NCI-H2196 treated with DMSO at 0.1 percent for 48 hours (cell line): Measurements from ENCODE around the gene ZNF346.

ENCODE experiments used
- DNase-seq: peaks from one replicate; lab custom pipeline; 2025; ENCODE audit not compliant: unreplicated experiment; lab: John Stamatoyannopoulos, UW

Gene ZNF346

DNA sequence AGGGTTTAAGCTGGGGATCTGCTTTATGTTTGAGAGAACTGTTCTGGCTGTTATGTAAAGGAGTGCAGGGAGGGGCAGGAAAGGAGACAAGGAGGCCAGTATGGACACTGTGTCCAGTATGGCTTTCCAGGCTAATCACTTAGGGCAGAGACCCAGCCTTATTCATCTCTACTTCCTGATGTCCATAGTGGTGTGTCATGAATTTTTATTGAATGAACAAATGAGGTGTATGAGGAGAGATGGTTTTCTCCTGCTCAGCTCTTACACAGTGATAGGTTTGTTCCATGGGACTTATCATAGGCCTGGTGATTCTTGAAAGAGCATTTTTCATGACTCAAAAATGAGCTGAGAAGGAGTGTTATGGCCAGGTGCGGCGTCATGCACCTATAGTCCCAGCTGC, 43.7 kb downstream of the ZNF346 start:
- DNase-seq: no peak

DNA sequence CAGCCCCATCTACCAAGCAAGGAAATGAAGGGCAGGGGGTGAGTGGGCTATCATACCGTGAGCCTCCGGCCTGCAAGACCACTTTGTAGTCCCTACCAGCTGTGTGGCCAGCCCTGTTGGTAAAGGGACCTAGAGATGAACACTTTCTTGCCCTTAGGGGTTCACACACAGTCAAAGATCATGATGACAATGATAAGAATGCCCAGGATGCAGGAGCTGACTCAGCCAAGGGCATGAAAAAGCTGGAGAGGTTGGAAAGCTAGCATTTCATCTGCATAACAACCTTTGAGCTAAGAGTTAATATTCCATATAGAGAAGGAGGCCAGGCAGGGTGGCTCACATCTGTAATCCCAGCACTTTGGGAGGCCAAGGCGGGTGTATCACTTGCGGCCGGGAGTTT, 45.0 kb downstream of the ZNF346 start:
- no peak for DNase-seq

DNA sequence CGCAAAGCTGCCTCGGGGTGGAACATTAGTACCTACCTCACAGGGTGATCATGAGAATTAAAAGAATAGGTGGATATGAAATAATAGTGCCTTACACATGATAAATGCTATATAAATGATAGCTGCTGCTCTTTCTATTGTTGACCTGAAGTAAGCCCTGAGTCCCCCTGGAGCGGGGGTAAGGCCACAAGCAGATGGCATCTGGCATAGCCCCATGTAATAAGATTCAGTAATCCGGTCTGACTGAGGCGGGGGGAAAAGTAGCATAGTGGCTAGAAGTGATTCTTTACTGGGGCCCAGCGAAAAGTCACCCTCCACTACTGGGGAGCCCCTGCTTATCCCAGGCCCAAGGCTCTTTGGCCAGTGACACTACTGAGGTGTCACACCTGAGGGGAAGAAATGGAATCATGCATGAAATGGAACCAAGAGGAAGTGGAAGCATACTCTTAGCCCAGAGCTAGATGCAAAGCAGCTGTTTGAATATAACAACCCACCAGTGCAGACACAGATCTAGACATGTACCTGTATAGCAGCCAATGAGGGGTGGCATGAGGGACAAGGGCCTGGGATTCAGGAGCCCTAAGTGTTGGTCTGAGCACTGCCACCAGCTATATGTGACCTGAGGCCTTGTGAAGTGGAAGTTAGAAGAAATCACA, 48.2 kb downstream of the ZNF346 start:
- no peak for DNase-seq

DNA sequence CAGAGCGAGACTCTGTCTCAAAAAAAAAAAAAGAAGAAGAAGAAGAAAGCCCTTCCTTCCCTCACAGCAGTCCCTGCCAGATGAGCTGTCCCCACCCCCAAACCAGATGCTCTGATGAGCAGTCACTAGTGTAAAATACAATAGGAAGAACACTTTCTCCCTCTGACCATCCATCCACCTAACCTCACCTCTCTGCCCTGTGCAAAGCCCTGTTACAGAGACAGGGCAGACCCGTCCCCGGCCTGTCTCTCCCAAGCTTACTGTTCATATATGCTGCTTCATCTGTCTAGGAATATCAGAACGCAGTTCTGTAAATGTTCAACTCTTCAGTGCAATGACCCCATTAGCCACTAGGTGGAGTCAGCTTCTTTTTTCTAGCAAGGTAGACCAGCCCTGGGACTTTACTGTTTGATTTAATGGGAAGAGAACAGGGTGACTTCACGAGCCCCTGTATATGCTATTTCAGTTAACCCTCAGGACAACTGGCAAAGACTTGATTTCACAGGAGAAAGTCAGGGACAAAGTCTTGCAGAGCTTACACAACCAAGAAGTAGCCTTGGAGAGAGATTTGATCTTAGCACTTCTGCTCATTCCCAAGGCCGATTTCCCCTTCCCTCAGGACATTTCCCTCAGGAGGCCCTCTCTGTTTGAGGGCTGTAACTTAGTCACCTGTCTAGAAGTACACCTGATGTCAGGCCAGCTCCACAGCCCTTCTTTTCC, 49.3 kb downstream of the ZNF346 start:
- DNase-seq: peak; percentile 48

DNA sequence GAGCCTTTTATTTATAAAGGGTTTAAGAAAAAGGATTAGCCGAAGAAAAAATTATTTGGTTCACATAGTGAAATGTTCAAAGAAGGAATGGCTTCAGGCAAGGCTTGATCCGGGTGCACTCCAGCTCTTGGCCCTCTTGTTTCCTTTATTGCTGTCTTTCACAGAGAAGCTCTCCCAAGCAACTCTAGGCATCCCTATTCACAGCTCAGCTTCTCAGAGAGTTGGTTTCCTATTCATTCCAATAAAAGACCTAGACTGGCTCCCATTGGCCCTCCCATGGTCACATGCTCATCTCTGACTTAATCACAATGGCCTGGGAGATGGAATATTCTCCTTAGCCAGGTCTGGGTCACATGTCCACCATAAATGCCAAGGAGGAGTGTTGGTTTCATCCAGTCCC, 54.8 kb downstream of the ZNF346 start:
- no peak for DNase-seq

DNA sequence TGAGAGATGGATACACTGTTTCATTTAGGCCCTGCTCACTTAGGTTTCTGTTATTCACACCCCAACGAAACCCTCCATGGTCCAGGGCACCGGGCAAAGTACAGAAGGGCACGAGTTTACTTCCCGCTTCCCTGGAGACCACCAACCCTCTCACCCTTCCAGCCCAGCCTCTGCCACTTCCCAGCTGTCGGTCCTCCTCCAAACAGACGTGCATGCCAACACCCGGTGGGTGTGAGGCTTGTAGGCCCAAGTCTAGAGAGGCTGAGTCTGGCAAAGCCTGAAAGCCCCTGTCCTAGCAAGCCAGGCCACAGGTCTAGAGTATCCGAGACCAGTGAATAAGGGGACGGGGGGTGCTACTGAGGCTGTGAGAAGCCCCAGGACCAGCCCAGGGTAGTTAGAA, 57.1 kb downstream of the ZNF346 start:
- no peak for DNase-seq

DNA sequence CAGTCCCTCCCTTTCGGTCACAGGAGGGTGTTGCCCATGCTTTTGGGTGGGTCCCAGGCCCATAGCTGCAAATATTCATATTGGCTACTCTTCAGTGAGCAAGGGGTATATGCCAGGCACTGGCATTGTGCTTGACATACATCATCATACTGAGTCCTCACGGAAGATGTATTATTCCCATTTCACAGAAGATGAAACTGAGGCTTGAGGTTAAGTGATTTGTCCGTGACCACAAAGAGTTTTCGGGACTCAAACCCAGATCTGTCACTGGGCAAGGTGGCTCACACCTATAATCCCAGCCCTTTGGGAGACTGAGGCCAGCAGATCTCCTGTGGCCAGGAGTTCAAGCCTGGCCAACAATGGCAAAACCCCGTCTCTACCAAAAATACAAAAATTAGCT, 57.8 kb downstream of the ZNF346 start:
- DNase-seq: no peak

DNA sequence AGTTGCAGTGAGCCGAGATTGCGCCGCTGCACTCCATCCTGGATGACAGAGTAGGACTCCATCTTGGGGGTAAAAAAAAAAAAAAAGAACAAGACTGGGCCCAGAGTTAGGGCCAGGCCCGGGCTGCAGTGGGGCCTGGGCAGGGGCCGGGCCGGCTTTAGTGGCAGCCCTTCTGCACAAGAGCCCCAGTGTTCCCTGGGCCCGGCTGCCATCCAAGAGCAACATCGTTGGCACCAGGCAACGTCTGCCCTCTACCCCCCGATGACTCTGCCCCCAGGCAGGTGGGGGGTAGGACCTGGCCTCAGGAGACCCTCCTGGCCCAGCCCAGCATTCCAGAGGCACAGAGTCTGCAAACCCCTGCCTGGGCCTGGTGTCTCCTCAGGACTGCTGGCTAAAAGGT, 59.4 kb downstream of the ZNF346 start:
- DNase-seq: no peak

DNA sequence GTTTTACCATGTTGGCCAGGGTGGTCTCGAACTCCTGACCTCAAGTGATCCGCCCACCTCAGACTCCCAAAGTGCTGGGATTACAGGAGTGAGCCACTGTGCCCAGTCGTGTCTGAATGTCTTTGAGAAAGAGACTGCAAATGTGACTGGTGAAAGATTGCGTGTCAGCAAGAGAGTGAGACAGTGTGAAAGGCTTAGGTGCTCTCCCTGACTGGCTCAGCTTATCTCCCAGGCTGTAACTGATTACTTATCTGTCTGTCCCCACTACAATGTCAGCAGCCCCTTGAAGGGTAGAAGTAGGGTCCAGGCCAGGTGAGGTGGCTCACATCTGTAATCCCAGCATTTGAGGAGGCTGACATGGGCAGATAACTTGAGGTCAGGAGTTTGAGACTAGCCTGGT, 60.9 kb downstream of the ZNF346 start:
- no peak for DNase-seq

DNA sequence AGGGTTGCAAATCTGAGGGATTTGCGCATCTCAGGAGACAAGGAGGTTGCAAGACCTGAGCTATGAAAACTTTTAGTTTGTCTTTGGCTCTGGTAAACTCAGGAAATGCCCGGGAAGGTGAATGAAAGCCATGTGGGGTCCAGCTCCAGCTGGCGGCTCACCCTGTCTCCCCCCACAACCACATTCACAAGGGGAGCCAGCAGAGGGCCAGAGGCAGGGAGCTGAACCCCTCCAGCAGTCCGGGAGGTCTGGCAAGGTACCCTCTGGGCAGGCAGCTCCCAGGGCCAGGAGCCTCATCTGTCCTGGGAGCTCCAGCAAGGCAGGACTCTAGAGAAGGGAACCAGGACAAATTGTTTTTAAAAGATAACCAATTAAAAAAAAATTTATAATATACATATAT, 61.7 kb downstream of the ZNF346 start:
- no peak for DNase-seq

DNA sequence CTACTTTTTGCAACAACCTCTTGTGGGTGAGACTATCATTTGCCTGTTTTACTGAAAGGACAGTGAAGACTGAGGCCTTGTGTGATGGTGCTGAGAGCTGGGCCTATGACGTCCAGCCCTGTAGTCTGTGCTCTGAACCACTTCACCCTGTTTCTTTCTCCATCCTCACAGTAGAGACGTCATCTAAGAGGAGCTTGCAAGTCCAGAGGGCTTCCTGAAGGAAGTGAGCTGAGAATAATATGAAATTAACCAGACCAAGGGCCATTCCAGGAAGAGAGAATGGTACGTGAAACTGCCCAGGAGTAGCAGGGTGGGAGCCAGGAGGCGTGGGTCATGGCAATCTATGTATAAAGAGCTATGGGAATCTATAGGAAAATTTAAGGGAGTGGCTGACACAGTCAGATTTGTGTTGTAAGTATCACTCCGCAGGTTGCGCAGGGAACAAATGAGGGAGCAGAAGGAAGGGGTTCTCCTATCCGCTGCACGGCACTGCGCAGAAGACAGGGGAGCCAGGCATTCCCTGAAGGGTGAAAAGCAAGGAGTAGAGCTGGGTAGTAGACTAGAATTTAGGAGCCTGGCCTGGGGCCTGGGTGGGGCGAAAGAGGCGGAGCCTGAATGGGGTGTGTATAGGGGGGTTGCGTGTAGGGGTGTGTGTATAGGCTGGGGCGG, 63.6 kb downstream of the ZNF346 start:
- peak; percentile 31 for DNase-seq

DNA sequence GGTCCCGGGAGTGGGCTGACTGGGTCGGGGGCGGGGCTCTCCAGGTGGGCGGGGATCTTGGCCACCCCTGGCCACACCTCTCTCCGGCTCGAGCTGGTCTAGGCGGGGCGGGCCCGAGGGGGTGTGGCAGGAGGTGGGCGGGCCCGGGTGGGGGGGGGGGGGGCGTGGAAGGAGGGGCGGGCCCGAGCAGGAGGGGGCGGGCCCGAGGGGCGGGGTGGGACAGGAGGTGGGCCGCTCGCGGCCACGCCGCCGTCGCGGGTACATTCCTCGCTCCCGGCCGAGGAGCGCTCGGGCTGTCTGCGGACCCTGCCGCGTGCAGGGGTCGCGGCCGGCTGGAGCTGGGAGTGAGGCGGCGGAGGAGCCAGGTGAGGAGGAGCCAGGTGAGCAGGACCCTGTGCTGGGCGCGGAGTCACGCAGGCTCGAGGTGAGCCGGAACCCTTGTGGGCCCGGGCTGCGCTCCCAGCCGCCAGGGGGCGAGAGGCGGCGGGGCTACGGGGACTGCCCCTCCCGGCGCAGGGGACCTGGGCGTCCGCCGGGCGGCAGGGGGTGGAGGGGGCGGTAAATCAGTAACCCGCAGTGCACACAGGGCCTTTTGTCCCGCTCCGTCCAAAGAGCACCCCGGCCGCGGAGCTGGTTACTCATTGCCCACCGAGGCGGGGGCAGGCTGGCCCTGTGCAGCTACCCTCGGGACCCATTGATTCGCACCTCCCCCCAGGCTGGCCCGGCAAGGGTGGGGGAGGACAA, 64.3 kb downstream of the ZNF346 start, which contains the start of gene FGFR4:
FGFR4 (plus strand) TSS at position 262 of the 744 bp plus-strand sequence. CDS start 2,688 bp downstream, outside the sequence.
- peak; percentile 55 for DNase-seq

DNA sequence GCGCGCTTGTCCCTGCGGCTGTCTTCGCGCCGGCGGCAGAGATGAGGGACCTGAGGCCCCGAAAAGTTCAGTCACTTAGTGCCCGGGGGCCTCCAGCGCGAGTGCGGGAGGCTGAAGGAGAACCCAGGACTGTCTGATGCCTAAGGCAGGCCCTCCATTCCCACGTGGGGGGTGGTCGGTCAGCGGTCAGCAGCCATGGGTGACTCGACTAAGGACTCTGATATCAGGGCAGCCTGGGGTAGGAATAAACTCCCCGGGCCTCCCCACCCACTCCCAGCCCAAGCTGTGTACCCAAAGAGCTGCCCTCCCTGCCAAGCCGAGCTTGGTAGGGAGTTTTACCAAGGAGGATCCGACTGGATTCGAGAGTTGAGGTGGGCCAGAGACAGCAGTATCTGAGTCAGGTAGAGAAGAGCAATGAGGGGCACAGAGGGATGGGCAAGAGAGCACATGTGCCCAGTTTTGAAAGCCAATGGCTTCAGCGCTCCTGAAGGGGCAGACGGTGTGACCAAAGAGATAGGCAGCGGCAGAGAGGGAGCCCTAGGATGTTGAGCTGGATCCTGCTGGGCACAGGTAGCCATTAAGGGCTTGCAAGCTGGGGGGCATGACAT, 65.0 kb downstream of the ZNF346 start:
- DNase-seq: no peak

DNA sequence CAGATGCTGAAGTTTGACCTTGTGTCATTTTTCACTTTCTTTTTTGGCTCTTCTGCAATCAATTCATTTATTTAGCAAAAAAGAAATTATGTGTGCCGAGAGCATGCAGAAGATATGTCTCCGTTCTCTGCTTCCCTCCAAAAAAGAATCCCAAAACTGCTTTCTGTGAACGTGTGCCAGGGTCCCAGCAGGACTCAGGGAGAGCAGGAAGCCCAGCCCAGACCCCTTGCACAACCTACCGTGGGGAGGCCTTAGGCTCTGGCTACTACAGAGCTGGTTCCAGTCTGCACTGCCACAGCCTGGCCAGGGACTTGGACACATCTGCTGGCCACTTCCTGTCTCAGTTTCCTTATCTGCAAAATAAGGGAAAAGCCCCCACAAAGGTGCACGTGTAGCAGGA, 66.6 kb downstream of the ZNF346 start:
- DNase-seq: no peak

DNA sequence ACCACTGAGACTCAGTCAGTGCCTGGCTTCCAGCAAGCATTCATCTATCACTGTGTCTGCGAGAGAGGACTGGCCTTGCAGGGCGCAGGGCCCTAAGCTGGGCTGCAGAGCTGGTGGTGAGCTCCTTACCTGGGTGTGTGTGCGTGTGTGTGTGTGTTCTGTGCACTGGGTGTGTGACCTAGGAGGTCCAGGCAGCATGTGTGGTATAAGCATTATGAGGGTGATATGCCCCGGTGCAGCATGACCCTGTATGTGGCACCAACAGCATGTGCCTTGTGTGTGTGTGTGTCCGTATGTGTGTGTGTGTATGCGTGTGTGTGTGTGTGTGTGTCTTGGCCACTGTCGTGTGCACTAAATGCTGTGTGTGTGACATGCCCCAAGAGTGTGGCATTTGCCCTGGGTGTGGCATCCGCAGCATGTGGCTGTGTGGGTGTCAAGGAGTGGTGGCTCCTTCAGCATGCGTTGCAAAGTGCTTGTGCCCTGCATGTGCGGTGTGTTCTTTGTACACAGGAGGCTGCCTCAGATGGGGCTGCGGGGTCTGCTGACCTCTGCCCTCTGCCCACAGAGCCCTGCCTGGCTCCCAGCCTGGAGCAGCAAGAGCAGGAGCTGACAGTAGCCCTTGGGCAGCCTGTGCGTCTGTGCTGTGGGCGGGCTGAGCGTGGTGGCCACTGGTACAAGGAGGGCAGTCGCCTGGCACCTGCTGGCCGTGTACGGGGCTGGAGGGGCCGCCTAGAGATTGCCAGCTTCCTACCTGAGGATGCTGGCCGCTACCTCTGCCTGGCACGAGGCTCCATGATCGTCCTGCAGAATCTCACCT, 67.5 kb downstream of the ZNF346 start:
- no peak for DNase-seq

DNA sequence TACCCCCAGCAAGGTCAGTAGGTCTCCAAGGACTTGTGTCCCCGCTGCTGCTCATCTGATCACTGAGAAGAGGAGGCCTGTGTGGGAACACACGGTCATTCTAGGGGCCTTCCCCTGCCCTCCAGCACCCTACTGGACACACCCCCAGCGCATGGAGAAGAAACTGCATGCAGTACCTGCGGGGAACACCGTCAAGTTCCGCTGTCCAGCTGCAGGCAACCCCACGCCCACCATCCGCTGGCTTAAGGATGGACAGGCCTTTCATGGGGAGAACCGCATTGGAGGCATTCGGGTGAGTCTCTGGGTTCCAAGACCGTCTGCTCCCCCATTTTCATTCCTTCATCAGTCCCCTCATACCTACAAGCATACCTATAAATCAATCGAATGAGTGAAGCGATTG, 68.3 kb downstream of the ZNF346 start:
- no peak for DNase-seq

DNA sequence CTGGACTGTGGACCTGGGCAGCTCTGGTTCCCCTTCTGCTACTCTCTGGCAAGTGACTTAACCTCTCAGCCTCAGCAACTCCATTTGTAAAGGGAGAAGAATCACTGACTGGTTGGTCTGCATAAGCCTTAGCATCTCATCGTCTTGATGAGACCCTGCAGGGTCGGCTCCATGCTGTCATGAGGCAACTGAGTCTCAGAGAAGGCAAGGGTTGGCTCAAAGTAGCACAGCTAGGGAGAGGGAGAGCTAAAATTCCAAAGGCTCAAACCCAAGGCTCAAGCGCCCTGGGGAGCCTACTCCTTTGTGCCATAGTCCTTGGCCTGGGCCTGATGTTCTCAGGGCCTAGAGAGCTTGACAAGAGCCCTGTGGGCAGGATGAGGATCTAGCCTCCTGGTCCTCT, 68.7 kb downstream of the ZNF346 start:
- no peak for DNase-seq

DNA sequence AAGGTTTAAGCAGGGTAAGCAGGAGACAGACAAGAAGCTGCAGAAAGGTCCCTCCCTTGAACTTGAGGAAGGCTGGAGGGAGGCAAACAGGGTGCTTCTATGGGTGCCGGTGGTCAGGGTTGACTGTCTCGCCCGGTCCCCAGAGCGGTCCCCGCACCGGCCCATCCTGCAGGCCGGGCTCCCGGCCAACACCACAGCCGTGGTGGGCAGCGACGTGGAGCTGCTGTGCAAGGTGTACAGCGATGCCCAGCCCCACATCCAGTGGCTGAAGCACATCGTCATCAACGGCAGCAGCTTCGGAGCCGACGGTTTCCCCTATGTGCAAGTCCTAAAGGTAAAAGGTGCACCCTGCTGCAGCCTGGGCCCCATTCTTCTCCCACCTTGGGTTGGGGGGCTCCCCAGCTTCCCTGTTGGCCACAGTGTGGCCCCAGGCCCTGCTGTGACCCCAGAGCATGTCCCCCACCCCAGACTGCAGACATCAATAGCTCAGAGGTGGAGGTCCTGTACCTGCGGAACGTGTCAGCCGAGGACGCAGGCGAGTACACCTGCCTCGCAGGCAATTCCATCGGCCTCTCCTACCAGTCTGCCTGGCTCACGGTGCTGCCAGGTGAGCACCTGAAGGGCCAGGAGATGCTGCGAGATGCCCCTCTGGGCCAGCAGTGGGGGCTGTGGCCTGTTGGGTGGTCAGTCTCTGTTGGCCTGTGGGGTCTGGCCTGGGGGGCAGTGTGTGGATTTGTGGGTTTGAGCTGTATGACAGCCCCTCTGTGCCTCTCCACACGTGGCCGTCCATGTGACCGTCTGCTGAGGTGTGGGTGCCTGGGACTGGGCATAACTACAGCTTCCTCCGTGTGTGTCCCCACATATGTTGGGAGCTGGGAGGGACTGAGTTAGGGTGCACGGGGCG, 69.9 kb downstream of the ZNF346 start:
- DNase-seq: no peak

DNA sequence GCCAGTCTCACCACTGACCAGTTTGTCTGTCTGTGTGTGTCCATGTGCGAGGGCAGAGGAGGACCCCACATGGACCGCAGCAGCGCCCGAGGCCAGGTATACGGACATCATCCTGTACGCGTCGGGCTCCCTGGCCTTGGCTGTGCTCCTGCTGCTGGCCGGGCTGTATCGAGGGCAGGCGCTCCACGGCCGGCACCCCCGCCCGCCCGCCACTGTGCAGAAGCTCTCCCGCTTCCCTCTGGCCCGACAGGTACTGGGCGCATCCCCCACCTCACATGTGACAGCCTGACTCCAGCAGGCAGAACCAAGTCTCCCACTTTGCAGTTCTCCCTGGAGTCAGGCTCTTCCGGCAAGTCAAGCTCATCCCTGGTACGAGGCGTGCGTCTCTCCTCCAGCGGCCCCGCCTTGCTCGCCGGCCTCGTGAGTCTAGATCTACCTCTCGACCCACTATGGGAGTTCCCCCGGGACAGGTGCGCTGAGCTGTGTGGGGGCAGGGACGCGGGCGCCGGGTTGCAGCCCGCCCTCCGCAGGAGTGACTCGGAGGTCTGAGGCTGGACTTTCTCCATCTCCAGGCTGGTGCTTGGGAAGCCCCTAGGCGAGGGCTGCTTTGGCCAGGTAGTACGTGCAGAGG, 70.7 kb downstream of the ZNF346 start:
- no peak for DNase-seq
